HPDE6-E6E7 (cell line): ENCODE data around the gene CHST9.
"Not testable (repeated sequence)": the region's sequence is repeated elsewhere in the genome, so short reads cannot be mapped to it uniquely, and the experiment has no call there.

Source experiments
- DNase-seq: peaks from one replicate; pipeline ENCODE4 v3.0.0; 2011; ENCODE audit warnings: missing footprints; ENCODE audit errors: extremely low spot score

CHST9 gene

GRCh38 chr18:27185025-27185763 lies at the start of gene CHST9:
Gene CHST9 (minus strand): TSS chr18:27185308. CDS start chr18:27142809, 42,499 bp downstream.
- peak; percentile 10 for DNase-seq

- DNase-seq, result not testable (repeated sequence)
Measured at GRCh38 chr18:27232355-27232754, 47.2 kb upstream of the CHST9 start.

DNA sequence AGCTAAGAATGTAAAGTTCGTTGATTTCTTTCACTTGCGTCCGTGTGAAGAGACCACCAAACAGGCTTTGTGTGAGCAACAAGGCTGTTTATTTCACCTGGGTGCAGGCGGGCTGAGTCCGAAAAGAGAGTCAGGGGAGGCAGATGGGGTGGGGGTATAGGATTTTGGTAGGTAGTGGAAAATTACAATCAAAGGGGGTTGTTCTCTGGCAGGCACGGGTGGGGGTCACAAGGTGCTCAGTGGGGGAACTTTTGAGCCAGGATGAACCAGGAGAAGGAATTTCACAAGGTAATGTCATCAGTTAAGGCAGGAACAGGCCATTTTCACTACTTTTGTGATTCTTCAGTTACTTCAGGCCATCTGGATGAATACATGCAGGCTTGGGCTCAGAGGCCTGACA lies 46.6 kb upstream of the CHST9 start:
- DNase-seq, result not testable (repeated sequence)

DNA sequence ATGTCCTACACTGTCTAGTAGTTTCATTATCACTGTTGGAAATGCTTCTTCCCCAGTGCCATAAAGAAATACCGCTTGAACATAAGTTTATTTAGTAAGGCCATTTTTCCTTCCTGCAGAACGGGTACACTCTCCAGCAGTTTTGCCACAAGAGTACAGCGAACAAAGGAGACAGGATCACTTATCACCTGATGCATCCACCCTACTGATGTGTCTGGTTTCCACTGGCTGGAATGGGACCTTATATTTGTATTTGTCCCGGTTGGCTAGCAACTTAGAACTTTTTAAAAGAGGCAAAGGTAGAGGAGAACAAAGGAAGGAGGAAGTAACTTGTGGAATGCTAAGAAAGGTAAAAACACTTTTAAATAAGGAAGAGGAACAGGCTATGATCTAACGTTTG lies 46.1 kb upstream of the CHST9 start:
- not testable (repeated sequence) for DNase-seq

DNA sequence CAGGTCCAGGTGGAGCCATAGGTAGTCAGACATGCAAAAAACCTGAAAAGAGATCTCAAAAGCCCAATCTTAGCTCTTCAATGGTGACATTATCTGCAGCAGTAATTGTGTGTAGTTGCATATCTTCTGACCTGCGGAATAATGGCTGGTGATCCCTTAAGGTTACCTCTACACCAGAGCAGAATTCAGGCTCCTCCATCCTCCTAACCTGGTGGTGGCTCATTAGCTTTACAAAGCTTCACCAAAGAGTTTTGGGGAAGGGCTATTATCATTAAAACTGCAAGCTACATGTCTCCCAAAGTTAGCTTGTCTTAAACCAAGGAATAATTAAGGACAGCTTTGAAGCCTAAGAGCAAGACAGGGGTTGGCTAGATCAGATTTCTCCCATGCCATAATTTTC lies 42.6 kb upstream of the CHST9 start:
- no peak for DNase-seq

DNA sequence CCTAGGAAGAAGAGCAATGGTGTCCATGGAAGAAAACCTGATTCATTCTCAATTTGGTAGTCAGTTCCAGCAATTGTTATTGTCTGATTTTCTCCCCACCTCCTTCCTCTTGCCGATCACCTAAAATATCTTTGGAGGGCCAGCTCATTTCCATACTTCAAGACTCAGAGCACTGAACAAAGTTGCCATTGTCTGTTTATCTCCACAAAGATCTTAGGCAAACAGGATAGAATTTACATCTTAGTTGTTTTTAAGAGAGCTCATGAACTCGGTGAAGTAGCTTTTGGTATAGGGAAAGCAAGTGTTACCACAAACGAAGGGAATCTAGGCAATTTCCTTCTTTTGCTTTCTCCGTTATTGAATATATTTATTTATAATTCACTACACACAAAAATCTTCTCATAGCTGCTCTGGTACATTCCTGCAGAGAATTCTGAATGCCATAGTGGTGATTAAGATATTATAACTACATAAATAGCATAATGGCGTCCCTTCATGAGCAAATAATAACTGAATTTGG lies 41.5 kb upstream of the CHST9 start:
- no peak for DNase-seq

DNA sequence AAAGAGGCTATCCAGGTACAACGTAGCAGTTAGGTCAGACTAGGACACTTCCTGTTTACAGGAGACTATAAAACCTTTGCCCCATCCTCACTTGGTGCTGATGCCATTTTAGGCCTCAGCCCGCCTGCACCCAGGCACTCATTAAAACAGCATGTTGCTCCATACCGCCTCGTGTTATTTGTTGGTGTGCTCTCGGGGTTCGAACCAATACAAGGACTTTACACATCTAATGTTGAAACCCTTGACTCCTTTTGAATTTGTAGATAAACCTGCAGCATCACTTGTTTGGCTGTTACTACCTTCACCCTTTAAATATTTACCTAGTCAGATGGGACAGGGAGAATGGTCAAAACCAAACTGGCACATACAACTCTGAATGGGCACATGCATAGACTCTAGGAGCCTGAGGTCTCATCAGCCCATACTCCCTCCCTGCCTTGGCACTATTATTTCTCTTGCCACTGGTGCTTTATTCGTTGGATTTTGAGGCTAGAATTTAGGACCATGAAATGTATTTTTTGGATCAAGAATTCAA lies 40.9 kb upstream of the CHST9 start:
- DNase-seq, result no peak

GRCh38 chr18:27223526-27224291 lies 38.6 kb upstream of the CHST9 start:
- DNase-seq, result no peak

DNA sequence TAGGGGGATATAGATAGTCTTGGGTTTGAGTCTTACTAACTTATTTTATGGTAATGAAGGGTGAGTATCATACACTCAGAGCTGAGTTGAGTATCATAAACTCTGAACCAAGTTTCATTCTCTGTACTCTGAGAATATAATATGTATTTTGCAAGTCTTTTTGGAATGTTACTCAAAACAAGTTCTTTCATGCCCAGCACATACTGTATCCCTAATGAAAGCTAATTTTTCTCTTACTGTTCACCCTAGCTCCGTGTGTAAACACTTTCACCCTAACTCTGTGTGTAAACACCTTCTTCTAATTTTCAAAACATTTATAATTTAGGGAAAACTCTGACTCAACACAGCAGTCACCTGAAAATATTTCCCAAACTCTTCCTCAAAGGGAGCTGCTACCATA lies 29.7 kb upstream of the CHST9 start:
- DNase-seq, result peak; percentile 19

DNA sequence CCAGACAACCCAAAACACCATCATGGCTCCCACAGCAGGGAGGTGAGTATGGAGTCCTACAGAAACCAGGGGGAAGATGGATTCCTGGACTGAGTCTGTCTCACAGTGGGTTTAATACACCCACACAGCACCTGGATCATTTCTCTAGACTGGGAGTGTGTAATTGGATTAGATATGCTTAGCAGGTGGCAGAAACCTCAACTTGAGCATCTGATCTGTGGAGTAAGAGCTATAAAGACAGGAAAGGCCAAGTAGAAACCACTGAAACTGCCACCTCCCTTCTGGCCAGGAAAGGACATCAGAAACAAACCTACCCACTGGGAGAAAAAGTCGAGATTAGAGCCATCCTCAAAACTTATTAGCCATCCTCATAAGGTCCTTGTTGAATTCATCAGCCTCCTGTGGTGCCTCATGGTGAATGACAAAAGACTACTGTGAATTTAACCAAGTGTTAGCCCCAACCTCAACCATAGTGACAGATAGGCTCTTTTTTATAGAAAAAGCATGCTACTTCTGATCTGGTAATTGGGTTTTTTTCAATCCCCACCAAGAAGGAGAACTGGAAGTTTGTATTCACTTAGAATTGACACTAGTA lies 28.1 kb upstream of the CHST9 start:
- DNase-seq, result no peak

DNA sequence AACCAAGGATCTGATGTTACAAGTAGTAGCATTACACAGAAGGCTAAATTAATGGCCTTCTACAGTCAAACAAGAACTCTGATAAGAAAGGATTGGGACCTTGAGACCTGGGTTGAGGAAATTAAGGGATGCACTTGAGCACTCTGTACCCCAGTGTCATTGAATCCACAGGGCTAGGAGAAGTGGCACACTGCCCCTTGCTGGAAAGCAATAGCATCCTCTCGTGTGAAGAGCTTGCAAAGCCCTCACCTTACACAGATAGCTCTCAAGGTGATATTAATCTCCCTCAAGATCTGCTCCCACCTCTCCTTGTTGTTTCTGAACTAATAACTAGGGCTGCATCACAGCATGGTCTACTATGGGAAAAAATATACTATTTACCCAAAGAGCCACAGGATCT lies 26.5 kb upstream of the CHST9 start:
- no peak for DNase-seq

GRCh38 chr18:27206411-27206810 lies 21.3 kb upstream of the CHST9 start:
- no peak for DNase-seq

DNA sequence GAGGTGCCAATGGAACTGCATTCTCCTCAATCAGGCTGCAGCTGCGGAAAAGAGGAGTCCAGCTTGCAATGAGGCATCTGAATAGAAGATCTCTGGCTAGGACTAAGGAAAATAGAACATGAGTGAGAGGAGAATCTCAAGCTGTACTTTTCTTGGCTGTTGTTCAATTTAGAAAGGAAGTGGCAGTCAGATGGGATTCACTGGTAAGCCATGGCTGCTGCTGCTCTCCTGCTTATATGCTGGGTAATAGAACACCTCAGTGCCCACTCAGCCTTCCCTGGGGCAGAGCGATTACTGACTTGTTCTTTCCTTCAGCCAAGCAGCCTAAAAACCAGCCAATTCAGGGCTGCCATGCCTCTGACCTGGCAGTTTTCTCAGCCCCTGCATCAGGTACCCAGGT lies 17.6 kb upstream of the CHST9 start:
- no peak for DNase-seq

- no peak for DNase-seq
Measured at GRCh38 chr18:27198036-27198435, 12.9 kb upstream of the CHST9 start.

GRCh38 chr18:27188309-27188708 lies 3.2 kb upstream of the CHST9 start:
- DNase-seq, result no peak

GRCh38 chr18:27185897-27186296 lies 789 bp upstream of the CHST9 start:
- DNase-seq, result no peak

DNA sequence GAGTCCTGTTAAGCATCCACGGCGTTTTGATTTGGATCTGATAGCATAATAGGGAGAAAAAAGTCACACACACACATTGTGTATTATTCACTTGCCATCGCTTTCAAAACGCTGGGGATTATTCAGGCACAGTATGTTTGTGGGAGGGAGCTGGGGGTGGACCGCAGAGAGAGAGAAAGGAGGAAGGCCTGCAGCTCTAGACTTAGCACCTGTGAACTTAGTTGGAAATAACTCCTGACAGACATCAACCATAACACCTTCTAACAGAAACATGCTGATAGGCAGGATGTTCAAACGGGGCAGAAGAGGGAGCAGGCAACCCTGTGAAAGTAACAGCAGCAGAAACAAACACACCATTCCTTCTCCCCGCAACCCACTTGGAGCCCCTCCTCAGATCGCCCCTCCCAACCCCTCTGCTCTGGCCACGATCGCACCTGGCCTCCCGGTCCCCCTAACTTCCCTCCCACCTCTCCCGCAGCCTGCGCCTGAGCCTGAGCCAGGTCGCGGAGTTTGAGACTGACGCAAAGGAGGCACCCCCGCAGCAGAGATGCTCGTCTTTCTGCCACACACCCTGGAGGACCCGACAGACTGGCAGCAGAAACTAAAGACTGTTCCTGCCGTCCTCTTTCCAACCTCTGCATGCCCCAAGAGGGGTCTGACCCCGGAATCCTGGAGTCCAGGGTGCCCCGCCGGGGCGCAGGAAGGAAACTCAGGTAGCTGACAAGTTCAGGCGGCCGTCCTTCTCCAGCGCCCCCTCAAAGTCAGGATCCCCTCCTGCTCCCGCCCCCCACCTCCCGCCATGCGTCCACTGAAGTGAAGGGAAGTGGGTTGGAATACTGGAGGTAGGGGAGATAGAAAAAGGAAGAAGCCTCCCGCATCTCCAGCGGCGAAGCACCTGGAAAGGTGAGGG lies 738 bp downstream of the CHST9 start:
- peak; percentile 6 for DNase-seq

DNA sequence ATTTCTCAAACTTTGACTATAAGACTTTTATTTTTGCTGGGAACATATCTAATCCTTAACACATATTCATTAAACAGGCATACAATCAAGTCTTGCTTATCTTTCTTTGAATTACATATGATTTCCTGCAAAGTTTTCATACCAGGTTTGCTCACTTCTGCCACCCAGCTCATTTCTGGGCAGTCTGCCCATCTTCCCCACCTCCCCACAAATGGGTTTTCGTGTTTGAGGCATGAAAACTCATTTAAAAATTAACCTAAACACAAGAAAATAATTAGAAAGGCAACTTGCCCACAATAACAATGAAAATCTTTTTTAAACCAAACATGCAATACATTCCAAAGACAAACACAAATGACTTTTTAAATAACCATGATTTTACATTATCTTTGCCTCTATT lies 3.4 kb downstream of the CHST9 start:
- no peak for DNase-seq

- DNase-seq, result no peak
Measured at GRCh38 chr18:27178424-27178823, 6.7 kb downstream of the CHST9 start.

GRCh38 chr18:27175914-27176313 lies 9.2 kb downstream of the CHST9 start:
- no peak for DNase-seq

GRCh38 chr18:27175245-27175644 lies 9.9 kb downstream of the CHST9 start:
- no peak for DNase-seq
